KOPT-K1 (cell line): ENCODE data around the gene SPATA6L.

Source experiments
- H3K27ac ChIP-seq: fragments of 200-600 bp; sonication (generic); 2 replicates; pipeline ENCODE4 v1.5.1; 2016; ENCODE audit warnings: antibody characterized with exemption, mild to moderate bottlenecking, low read depth, low read length; ENCODE audit not compliant: poor library complexity, severe bottlenecking
- H3K36me3 ChIP-seq: fragments of 200-600 bp; sonication (generic); 2 replicates; pipeline ENCODE4 v1.5.1; 2017; ENCODE audit warnings: antibody characterized with exemption, mild to moderate bottlenecking, low read length, moderate library complexity; ENCODE audit not compliant: insufficient read depth
- H3K9me3 ChIP-seq: fragments of 200-600 bp; sonication (generic); 2 replicates; pipeline ENCODE4 v1.5.1; 2017; ENCODE audit warnings: antibody characterized with exemption, low read length, mild to moderate bottlenecking; ENCODE audit not compliant: insufficient read depth, poor library complexity, severe bottlenecking

Gene SPATA6L

DNA sequence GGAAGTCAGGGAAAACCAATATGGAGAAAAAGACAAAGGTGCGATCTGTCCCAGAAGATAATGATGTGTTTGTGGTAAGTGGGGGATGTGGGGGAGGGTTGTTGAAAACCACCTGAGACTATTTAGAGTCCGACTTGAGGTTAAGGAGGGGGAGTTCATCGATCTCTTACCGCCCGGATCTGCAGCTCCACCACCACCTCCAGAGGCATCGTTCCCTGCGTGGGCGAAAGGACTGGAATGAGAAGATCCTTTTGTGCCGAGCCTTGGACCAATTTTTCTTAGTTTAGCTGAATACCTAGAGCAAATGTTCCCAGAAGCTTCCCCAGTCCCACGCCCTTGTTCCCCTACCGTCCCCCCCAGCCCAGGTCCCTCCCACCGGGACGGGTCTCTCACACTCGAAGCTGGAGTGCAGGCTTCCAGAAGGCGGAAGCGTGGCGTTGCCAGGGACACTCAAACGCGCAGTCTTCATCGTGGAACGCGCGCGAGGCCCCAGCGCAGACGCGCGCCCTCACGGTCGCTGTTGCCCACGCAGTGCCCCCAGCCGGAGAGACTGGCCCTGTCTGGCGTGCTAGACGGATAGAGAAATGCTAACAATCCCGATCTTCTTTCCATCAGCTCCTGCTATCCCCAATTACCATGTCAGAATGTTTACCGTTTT is at the start of gene SPATA6L:
Gene SPATA6L, minus strand, starts transcription at position 439 of the 658 bp plus-strand sequence. Its CDS starts 230 bp downstream, at position 209.
- Histone ChIP-seq H3K36me3 (no peaks in the 10 kb centered on the region), H3K9me3 (no peaks in the 10 kb centered on the region), H3K27ac (no peak within 1 kb of the TSS)

- Histone ChIP-seq H3K9me3 (no peaks in the 10 kb centered on the region), H3K27ac (no peak overlapping the region), H3K36me3 (peaks cover 90% of the 10 kb centered on the region)
Observed at GRCh38 chr9:4714266-4715016, 48.2 kb upstream of the SPATA6L start.

DNA sequence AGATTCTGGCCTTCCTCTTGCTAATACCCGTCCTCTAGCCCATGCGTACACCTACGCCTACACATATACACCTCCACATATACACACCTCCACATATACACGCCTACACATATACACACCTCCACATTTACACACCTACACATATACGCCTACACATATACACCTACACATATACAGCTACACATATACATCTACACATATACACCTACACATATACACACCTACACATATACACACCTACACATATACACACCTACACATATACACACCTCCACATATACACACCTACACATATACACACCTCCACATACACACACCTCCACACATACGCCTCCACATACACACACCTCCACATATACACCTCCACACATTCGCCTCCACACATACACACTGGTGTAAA is 47.6 kb upstream of the SPATA6L start:
- H3K27ac ChIP-seq: no peak overlapping the region
- peaks cover 90% of the 10 kb centered on the region for H3K36me3 ChIP-seq
- no peaks in the 10 kb centered on the region for H3K9me3 ChIP-seq

GRCh38 chr9:4709380-4709779 is 43.1 kb upstream of the SPATA6L start:
- H3K9me3 ChIP-seq: no peaks in the 10 kb centered on the region
- H3K36me3 ChIP-seq: peaks cover 83% of the 10 kb centered on the region

DNA sequence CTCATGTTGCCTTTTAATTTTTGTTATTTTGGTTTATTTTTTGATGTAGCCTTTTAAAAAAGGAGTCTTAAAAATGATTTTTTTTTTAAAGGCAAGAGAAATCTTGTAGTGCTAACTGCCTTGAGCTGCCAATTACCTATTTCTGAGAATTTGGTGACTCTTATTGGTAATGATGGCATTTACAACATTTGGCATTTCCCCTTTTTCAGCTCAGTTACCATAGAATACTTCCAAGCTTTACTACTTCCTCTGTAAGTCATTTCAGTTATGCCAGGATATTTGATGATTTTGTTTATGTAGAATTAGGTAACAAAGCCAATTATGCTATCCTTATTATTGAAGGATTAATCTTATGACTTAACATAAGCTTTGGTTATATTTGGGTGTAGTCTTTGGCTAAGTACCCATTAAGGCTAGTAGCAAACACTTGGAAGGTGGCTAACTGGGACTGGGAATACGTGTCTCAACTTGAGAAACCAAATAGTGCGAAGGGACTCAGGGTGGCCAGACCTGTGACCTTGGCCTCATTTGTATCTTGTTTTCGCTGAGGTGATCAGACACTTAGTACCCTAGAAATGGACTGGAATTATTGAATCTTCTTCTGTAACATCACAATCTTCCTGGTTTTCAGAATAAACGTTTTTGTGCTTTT is 40.8 kb upstream of the SPATA6L start:
- Histone ChIP-seq H3K36me3 (peaks cover 83% of the 10 kb centered on the region), H3K9me3 (no peaks in the 10 kb centered on the region), H3K27ac (no peak overlapping the region)

More at GRCh38 chr9:4709380-4709779, 43.1 kb upstream of the SPATA6L start:
- no peak overlapping the region for H3K27ac ChIP-seq

DNA sequence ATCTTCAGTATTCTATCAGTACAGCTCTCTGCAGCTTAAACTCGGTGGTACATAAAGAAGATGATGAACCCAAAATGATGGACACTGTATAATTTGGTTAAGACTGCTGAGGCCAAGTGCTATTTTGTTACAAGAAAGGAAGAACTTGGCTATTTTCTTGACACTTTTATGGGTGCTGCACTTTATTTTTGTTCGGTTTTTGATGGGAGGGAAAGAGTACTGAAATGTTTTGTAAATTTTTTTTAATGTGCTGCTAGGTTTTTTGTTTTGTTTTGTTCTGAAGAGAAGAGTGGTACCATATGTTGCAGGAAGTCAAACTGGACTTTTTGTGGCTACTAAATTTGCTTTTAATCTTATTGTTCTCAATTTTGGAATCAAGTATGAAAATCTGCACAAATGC is 39.7 kb upstream of the SPATA6L start:
- H3K36me3 ChIP-seq: peaks cover 85% of the 10 kb centered on the region

GRCh38 chr9:4704129-4704528 is 37.8 kb upstream of the SPATA6L start:
- peaks cover 91% of the 10 kb centered on the region for H3K36me3 ChIP-seq
- H3K27ac ChIP-seq: no peak overlapping the region
- H3K9me3 ChIP-seq: no peaks in the 10 kb centered on the region

More for the DNA sequence above, 39.7 kb upstream of the SPATA6L start:
- H3K27ac ChIP-seq: no peak overlapping the region
- H3K9me3 ChIP-seq: no peaks in the 10 kb centered on the region

DNA sequence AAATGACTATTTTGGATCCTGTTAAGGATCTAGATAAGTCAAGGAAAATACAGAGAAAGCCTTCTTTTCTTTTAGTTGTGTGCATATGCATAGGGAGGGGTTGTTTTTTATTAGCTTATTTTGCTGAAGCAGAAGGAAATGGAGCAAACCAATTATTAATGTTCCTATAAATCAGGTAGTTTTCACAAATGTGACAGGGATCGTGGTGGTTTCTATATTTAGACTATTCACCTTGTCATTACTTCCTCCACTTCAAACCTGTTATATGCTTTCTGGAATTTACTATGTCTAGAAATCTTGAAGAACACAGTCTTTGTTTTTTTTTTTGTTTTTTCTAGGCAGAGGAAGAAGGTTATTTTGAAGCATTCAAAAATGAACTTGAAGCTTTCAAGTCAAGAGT is 35.2 kb upstream of the SPATA6L start:
- H3K36me3 ChIP-seq: peaks cover 90% of the 10 kb centered on the region
- no peak overlapping the region for H3K27ac ChIP-seq
- H3K9me3 ChIP-seq: no peaks in the 10 kb centered on the region

DNA sequence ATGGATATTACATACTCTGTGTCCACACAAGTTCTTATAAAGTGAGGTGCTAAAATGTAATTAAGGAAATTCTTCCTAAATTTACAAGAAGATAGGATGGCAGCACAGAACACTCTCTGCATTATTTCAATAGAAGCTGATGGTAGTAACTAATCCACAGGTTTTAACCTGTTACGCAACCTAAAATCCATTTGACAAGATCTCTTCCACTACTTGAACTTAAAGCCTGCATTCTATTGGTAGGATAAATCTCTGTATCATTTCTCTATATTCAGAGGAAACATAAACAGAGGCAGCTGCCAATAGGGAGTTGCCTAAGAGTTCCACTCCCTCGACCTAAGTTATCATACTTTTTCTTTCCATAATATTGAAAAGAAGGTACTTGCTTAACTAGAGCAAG is 34.7 kb upstream of the SPATA6L start:
- Histone ChIP-seq H3K9me3 (no peaks in the 10 kb centered on the region), H3K36me3 (peaks cover 90% of the 10 kb centered on the region), H3K27ac (no peak overlapping the region)

DNA sequence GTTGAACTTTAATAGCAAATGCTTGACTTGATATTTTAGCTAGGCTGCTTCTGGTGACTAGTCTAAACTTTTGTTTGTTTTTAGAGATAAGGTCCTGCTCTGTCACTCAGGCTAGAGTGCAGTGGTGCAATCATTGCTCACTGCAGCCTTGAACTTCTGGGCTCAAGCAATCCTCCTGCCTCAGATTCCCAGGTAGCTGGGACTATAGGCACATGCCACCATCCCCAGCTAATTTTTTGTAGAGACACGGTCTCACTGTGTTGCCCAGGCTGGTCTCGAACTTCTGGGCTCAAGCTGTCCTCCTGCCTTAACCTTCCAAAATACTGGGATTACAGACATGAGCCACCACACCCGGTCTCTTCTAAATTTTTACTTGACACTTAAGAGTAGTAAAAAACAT is 33.8 kb upstream of the SPATA6L start:
- H3K9me3 ChIP-seq: no peaks in the 10 kb centered on the region
- H3K36me3 ChIP-seq: peaks cover 94% of the 10 kb centered on the region
- no peak overlapping the region for H3K27ac ChIP-seq

GRCh38 chr9:4691795-4692194 is 25.5 kb upstream of the SPATA6L start:
- H3K27ac ChIP-seq: no peak overlapping the region
- peaks cover 77% of the 10 kb centered on the region for H3K36me3 ChIP-seq
- no peaks in the 10 kb centered on the region for H3K9me3 ChIP-seq

- Histone ChIP-seq H3K27ac (no peak overlapping the region), H3K36me3 (peaks cover 77% of the 10 kb centered on the region), H3K9me3 (no peaks in the 10 kb centered on the region)
Observed at GRCh38 chr9:4690144-4690543, 23.9 kb upstream of the SPATA6L start.

- no peak overlapping the region for H3K27ac ChIP-seq
- H3K9me3 ChIP-seq: no peaks in the 10 kb centered on the region
- H3K36me3 ChIP-seq: peaks cover 77% of the 10 kb centered on the region
Observed at GRCh38 chr9:4689687-4690104, 23.4 kb upstream of the SPATA6L start.

GRCh38 chr9:4689021-4689420 is 22.7 kb upstream of the SPATA6L start:
- Histone ChIP-seq H3K36me3 (peaks cover 72% of the 10 kb centered on the region), H3K9me3 (no peaks in the 10 kb centered on the region), H3K27ac (no peak overlapping the region)

GRCh38 chr9:4686584-4686983 is 20.3 kb upstream of the SPATA6L start:
- Histone ChIP-seq H3K36me3 (peaks cover 62% of the 10 kb centered on the region), H3K27ac (no peak overlapping the region), H3K9me3 (no peaks in the 10 kb centered on the region)
